ENCODE data around the gene ARHGEF7. TPM values are rescaled to one million over a fixed set of nuclear protein-coding genes. Genes with fewer than 3 reads are reported as not detected.

The ARHGEF7 gene
- total RNA-seq, 1 experiment from 2014 or later, result 46.2 TPM

DNA sequence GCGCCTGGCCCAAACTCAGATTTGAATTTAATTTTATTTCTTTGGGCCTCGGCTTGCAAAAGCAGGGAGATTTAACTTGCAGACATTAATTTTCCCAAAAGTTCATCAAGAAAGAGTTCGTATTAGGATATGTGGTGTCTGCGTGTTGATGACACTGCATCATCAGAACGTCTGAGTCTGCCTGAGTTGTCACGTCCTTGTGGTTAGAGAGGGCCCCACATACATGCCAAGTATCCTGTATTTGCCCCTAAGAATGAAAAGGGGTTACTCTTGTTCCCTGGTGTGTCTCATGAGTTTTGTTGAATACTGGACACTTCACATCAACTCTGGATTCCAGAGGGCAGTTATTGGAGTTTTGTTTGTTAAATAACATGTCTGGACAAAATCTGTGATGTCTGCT lies 199.7 kb downstream of the ARHGEF7 start:
- Histone ChIP-seq H4K20me1 (ENCODE audit: insufficient read depth) (no peaks in the 10 kb centered on the region), H3K27ac (ENCODE audit: low read depth, low read length) (no peak overlapping the region), H3K4me3 (replicated peaks in 1 of 2; ENCODE audit: low read depth in 1 of 2, low read length in 2 of 2) (no peak overlapping the region), H2AFZ (ENCODE audit: low read depth, low read length, poor library complexity, severe bottlenecking) (no peak overlapping the region), H3K4me1 (ENCODE audit: control insufficient read depth in 1 of 2, insufficient read depth in 2 of 2, low read length in 2 of 2) (no peaks in the 10 kb centered on the region), H3K9me3 (ENCODE audit: control insufficient read depth in 1 of 2, insufficient read depth in 1 of 2, low read depth in 1 of 2, low read length in 2 of 2) (no peaks in the 10 kb centered on the region; a peak in 2 of 4 replicates), H3K9me2 (ENCODE audit: insufficient read depth) (no peaks in the 10 kb centered on the region), H3K27me3 (ENCODE audit: insufficient read depth, low read length) (no peaks in the 10 kb centered on the region), H3K36me3 (ENCODE audit: control insufficient read depth in 1 of 2, insufficient read depth in 2 of 2, low read length in 2 of 2) (no peaks in the 10 kb centered on the region), H3K79me2 (ENCODE audit: insufficient read depth, low read length) (no peaks in the 10 kb centered on the region), H3K4me2 (ENCODE audit: low read length) (no peak overlapping the region), H3K9ac (ENCODE audit: low read length) (no peak overlapping the region)
- TF ChIP-seq POLR2AphosphoS5 (IDR thresholded peaks at IDR 0.05; ENCODE audit: low read depth, low read length), result no peak
- TF ChIP-seq, protein P1, sequence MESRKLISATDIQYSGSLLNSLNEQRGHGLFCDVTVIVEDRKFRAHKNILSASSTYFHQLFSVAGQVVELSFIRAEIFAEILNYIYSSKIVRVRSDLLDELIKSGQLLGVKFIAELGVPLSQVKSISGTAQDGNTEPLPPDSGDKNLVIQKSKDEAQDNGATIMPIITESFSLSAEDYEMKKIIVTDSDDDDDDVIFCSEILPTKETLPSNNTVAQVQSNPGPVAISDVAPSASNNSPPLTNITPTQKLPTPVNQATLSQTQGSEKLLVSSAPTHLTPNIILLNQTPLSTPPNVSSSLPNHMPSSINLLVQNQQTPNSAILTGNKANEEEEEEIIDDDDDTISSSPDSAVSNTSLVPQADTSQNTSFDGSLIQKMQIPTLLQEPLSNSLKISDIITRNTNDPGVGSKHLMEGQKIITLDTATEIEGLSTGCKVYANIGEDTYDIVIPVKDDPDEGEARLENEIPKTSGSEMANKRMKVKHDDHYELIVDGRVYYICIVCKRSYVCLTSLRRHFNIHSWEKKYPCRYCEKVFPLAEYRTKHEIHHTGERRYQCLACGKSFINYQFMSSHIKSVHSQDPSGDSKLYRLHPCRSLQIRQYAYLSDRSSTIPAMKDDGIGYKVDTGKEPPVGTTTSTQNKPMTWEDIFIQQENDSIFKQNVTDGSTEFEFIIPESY (IDR thresholded peaks at IDR 0.05; ENCODE audit: extremely low read depth, insufficient replicate concordance, low read length), result no peak
- no peak for TF ChIP-seq FOSL1 (IDR thresholded peaks at IDR 0.05; ENCODE audit: low read depth)
- TF ChIP-seq POLR2A (IDR thresholded peaks at IDR 0.05; ENCODE audit: borderline replicate concordance, extremely low read depth, insufficient read depth, insufficient read length), result no peak
- no peak for TF ChIP-seq EGR1 (IDR thresholded peaks at IDR 0.05; ENCODE audit: low read depth)
- no peak for TF ChIP-seq ELF1 (IDR thresholded peaks at IDR 0.05; ENCODE audit: borderline replicate concordance, low read depth)
- TF ChIP-seq EZH2 (IDR thresholded peaks at IDR 0.05), result no peak
- no peak for TF ChIP-seq TCF7L2 (IDR thresholded peaks at IDR 0.05; ENCODE audit: borderline replicate concordance, extremely low read depth, insufficient read depth, insufficient read length)
- TF ChIP-seq SRF (IDR thresholded peaks at IDR 0.05; ENCODE audit: low read depth), result no peak
- no peak for TF ChIP-seq YY1 (IDR thresholded peaks at IDR 0.05; ENCODE audit: extremely low read depth, insufficient replicate concordance, low read depth, low read length)
- TF ChIP-seq, protein P2, sequence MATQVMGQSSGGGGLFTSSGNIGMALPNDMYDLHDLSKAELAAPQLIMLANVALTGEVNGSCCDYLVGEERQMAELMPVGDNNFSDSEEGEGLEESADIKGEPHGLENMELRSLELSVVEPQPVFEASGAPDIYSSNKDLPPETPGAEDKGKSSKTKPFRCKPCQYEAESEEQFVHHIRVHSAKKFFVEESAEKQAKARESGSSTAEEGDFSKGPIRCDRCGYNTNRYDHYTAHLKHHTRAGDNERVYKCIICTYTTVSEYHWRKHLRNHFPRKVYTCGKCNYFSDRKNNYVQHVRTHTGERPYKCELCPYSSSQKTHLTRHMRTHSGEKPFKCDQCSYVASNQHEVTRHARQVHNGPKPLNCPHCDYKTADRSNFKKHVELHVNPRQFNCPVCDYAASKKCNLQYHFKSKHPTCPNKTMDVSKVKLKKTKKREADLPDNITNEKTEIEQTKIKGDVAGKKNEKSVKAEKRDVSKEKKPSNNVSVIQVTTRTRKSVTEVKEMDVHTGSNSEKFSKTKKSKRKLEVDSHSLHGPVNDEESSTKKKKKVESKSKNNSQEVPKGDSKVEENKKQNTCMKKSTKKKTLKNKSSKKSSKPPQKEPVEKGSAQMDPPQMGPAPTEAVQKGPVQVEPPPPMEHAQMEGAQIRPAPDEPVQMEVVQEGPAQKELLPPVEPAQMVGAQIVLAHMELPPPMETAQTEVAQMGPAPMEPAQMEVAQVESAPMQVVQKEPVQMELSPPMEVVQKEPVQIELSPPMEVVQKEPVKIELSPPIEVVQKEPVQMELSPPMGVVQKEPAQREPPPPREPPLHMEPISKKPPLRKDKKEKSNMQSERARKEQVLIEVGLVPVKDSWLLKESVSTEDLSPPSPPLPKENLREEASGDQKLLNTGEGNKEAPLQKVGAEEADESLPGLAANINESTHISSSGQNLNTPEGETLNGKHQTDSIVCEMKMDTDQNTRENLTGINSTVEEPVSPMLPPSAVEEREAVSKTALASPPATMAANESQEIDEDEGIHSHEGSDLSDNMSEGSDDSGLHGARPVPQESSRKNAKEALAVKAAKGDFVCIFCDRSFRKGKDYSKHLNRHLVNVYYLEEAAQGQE (IDR thresholded peaks at IDR 0.05; ENCODE audit: low read depth), result no peak
- ChIA-PET CTCF (no interaction called here), POLR2A (no interaction called here), RAD21 (ENCODE audit: low non-redundant PET in 1 of 2, low total read pairs in 2 of 2, uncharacterized antibody in 2 of 2, unreplicated experiment in 2 of 2) (no interaction called here)
- no TSS peak for BruUV-seq (replicated peaks)
- DNase-seq (ENCODE audit: low read depth, low spot score) (no peak), ATAC-seq (no peak)
- intact Hi-C loops (cut with micrococcal nuclease), result loop anchor here (10.0 kb wide), 1 partner anchor 60 kb away; no protein-coding TSS in a partner anchor
